ENCODE measurements around the gene TRABD2A.

GRCh38 chr2:84847326-84848050 is 33.4 kb downstream of the TRABD2A start:
- TF ChIP-seq CTCF (IDR thresholded peaks at IDR 0.05) (no peak), POLR2A (IDR thresholded peaks at IDR 0.05) (no peak)
